ENCODE results near the gene LRP1-AS.

LRP1-AS gene

DNA sequence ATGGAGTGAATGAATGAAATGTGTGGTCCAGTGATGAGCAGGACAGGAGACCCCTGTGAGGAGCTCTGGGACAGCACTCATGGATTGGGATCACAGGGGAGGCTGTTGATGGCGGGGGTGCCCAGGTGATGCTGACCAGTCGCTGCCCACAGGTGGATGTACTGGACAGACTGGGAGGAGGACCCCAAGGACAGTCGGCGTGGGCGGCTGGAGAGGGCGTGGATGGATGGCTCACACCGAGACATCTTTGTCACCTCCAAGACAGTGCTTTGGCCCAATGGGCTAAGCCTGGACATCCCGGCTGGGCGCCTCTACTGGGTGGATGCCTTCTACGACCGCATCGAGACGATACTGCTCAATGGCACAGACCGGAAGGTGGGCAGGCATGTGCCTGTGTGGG, 13.3 kb upstream of the LRP1-AS start:
- no peak for DNase-seq (ENCODE audit: low read depth in 2 of 2)

DNA sequence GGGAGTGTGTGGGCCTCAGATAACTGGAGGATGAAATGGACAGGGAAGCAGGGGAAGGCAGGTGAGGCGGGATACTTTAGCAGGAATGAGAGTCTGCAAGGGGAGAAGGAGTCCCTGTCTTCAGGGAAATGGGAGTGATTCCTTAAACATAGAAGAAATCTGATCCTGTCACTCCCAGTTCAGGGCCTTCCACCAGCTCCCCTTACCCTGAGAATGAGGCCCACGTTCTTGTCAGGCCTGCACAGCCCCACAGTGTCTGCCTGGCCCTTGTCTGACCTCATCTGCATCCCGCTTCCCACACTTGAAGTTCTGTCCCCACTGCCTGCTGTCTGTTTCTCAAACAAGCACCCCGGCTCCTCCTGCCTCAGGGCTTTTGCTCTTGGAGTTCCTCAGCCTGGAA, 12.6 kb upstream of the LRP1-AS start:
- DNase-seq (ENCODE audit: low read depth in 2 of 2): no peak

- DNase-seq (ENCODE audit: low read depth in 2 of 2): no peak
Observed at GRCh38 chr12:57159311-57159710, 11.9 kb upstream of the LRP1-AS start.

GRCh38 chr12:57158665-57159064, 11.2 kb upstream of the LRP1-AS start:
- no peak for DNase-seq (ENCODE audit: low read depth in 2 of 2)

DNA sequence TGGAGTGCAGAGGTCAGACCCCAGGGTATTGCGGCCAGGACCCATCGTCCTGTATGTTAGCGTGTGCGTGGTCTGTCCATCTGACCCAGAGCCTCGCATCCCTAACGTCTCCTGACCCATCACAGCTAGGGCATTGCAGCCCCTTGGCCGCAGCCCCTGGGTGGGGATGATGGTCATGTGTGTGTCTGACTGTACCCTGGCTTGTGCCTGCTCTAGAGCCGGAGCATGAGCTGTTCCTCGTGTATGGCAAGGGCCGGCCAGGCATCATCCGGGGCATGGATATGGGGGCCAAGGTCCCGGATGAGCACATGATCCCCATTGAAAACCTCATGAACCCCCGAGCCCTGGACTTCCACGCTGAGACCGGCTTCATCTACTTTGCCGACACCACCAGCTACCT, 10.8 kb upstream of the LRP1-AS start:
- DNase-seq (ENCODE audit: low read depth in 2 of 2): no peak

DNA sequence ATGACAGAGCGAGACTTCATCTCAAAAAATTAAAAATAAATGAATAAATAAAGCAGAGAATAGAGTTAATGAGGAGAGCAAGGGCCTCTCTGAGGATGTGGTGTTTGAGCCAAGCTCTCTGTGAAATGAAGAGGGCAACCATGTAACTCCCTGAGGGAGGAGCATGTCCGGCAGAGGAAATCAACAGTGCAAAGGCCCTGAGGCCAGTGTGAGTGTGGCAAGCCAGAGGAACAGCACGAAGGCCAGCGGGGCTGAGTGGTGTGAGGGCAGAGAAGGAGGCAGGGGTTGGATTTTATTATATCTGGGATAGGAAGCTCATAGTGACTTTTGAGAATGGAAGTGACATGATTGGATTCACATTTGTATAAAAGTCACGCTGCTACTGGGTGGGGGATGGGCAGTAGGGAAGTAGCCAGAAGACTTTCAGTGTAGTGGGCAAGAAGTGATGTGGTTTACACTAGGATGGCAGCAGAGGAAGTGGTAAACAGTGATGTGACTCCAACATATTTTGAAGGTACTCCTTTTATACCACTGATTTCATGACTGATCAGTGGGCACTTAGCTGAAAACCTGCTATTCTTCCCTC, 10.3 kb upstream of the LRP1-AS start:
- no peak for DNase-seq (ENCODE audit: low read depth in 2 of 2)

DNA sequence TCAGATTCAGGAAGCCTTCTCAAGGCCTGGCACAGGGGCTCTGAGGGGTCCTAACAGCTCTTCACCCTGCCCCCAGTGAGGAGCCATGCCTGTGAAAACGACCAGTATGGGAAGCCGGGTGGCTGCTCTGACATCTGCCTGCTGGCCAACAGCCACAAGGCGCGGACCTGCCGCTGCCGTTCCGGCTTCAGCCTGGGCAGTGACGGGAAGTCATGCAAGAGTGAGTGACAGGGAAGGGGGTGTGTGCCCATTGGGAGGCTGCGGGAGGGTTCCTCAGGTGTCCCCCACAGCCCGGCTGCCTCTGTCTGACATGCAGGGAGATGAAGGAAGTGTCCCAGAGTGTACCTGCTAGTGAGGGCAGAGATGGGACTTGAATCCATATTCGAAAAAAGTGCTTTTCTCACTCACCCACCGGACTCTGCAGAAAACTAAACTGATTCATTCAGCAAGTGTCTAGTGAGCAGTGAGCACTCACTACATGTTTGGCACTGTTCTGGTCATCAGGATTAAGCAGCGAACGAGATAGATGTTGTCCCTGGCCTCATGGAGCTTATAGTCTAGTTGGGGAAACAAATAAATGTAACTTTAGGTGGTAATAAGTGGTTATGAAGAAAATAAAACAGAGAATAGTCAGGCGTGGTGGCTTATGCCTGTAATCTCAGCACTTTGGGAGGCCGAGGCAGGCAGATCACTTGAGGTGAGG, 9.4 kb upstream of the LRP1-AS start:
- no peak for DNase-seq (ENCODE audit: low read depth in 2 of 2)

DNA sequence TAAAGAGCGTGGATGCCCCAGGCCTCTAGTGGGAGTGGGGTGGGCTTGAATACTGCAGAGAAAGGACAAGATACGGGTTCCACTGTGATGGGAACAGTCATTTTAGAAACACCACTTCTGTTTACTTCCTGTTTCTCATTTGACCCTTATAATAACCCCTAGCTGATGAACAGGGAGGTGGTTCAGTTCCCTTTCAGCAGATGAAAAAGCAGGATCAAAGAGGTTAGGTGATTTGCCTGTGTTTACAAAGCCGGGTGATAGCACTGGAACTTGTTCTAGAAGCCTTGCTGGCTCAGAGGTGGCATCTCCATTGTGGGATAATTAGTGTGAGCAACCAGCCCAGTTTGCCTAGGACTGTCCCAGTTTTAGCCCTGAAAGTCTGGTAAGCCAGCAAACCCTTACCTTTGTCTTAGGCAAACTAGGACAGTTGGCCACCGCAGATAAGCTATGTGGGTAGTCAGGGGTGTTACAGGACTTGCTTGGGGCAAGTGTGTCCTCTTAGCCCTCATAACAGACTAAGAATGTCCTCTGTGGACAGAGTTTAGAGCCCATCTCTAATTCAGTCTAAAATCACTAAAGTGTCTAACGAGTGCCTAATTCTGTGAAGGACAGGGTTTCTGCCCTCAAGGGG, 7.5 kb upstream of the LRP1-AS start:
- no peak for DNase-seq (ENCODE audit: low read depth in 2 of 2)

GRCh38 chr12:57154076-57154475, 6.7 kb upstream of the LRP1-AS start:
- DNase-seq (ENCODE audit: low read depth in 2 of 2): no peak

GRCh38 chr12:57153415-57153997, 6.1 kb upstream of the LRP1-AS start:
- no peak for DNase-seq (ENCODE audit: low read depth in 2 of 2)

- DNase-seq (ENCODE audit: low read depth in 2 of 2): no peak
Observed at GRCh38 chr12:57152639-57153038, 5.2 kb upstream of the LRP1-AS start.

DNA sequence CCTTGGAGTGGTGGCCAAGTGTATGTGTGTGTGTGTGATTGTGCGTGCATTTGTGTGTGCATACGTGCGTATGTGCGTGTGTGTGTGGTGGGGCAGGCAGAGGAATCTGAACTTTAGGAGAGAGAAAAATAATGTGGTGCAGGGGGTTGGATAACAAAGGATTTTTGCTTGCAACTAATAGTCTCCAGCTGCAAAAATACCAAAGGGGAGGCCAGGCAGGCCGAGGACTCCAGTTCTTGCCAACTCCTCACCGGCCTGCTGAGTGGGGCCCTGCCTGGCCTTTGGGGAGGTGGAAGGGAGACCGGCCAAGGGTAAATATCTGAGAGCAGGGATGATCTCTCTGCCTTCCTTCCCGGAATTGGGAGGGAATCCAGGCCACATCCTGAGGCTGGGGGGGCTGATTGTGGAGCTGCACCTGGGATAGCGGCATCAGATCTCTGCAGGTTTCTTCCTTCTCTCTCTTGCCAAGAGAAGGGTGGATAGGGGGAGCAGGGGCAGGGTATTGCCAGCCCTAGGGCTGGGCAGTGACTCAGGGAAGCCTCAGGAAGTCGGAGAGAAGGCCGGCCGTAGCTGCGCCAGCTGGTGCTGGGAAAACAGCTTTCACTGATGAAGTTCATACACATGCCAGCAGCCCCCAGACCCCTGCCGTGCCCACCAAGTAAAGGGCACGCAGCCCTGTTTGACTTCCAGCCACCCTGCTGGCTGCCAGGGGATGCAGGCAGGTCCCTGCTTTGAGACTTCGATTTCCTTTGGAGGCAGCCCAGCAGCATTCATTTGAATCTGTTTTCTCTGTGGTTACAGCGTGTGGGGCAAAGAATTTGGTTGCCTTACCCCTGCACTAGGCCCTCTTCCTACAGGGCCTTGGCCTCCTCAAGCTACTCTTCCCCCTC, 4.6 kb upstream of the LRP1-AS start:
- no peak for DNase-seq (ENCODE audit: low read depth in 2 of 2)

DNA sequence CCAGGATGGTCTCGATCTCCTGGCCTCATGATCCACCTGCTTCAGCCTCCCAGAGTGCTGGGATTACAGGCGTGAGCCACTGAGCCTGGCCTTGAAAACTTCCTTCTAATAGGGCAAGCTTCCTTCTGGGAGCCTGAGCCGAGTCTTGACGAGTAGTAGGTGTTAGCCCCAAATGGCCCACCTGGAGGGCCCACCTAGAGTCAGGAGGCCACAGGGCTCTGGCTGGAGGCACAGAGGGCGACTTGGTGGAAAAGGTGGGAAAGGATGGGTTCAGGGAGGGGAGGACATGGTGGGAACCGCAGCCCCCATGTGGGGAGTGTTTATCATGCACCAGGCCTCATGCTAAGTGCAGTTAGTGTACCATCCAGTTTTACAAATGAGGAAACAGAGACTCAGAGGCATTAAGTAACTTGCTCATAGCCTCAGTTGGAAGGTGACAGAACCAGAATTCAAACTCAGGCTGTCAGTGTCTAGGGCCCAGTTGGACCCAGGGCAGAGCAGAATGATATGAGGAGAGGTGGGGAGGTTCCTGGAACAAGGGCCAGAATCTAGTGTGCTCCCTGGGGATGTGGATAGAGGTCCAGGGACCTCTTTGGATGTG, 3.1 kb upstream of the LRP1-AS start:
- no peak for DNase-seq (ENCODE audit: low read depth in 2 of 2)

DNA sequence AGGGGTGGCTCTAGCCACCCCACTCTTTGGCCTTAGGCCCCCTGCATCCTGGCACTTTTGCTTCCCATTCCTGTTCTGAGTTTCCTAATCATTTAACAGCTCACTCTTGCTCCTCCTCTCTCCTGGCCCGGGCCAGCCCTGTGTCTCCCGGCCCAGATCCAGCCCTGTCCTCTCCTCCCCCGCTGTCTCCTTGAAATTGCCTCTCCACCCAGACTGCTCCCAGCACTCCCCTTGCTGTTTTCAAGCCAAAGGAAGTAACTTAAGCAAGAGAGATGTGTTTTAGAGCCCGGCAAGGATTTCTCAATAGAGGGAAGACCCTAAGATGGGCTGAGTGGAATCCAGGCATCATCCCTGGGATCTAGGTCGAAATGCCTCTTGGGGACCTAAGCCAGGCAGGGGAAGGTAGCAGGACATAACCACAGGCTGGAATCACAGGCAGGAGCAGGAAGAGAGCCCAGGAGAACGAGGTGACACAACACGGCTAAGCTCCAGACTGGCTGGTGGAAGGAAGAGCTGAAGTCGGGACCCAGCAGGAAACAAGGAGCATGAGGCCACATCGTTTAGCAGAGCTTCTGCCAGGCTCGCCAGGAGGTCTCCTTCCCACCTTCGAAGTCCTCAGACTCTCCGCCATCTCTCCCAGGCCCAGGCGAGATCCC, 2.0 kb upstream of the LRP1-AS start:
- DNase-seq (ENCODE audit: low read depth in 2 of 2): no peak

- no peak for DNase-seq (ENCODE audit: low read depth in 2 of 2)
Observed at GRCh38 chr12:57148469-57149244, 1.2 kb upstream of the LRP1-AS start.

DNA sequence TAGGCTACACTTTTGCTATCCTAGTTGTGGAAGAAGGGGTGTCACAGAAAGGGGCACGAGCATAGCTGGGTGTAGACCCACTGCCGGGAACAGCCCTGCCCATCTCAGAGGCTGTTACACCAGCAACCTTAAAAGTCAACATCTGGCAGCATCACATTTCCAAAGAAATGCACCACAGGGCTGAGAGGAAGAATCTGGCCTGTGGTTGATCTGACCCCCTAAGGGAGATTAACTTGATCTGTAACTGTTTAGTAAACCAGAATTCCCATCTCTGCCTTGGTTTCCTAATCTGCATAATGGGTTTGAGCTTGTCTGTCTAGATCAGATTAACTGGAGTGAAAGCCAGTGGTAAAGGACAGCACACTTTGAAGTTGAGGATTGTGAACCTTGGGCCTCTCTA, 1.3 kb downstream of the LRP1-AS start:
- DNase-seq (ENCODE audit: low read depth in 2 of 2): no peak

GRCh38 chr12:57145460-57146059, 1.9 kb downstream of the LRP1-AS start:
- no peak for DNase-seq (ENCODE audit: low read depth in 2 of 2)

DNA sequence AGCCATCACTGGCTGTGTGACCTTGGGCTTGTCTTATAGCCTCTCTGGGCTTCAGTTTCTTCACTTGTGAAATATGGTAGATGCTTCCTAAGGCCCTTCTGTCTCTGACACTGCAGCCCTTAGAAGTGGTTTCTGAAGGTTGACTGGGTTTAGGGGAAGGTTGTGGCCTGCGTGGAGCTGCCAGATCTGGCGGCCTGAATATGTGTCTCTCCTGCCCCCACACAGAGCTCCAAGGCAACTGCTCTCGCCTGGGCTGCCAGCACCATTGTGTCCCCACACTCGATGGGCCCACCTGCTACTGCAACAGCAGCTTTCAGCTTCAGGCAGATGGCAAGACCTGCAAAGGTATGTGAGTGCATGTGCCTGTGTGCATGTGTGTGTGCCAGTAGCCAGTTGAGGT, 4.0 kb downstream of the LRP1-AS start:
- no peak for DNase-seq (ENCODE audit: low read depth in 2 of 2)

GRCh38 chr12:57142727-57143126, 4.7 kb downstream of the LRP1-AS start:
- no peak for DNase-seq (ENCODE audit: low read depth in 2 of 2)

DNA sequence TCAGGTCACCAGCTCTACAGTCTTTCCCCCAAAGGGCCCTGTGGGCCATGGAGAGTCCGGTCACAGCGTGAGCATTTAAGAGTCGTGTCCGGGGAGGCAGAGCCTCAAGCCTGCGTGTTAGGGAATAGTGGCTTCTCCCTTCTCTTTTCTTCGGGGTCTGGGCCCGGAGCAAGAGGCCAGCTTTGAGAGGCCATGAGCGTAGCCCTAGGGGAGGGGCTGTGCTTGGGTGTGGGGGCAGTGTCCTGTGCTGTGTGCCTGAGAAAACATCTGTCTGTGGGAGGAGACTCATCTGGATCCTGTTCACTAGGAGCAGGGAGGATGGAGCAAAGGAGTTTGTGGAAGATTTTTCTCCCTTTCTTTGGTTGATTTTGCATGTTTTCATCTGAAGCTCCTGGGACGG, 5.3 kb downstream of the LRP1-AS start:
- DNase-seq (ENCODE audit: low read depth in 2 of 2): no peak
